ENCODE data around the gene SH3BP5. TPM values are rescaled to one million over a fixed set of nuclear protein-coding genes. Genes with fewer than 3 reads are reported as not detected.

The SH3BP5 gene
- total RNA-seq, 1 donor from 2014 or later: 6.3 TPM

DNA sequence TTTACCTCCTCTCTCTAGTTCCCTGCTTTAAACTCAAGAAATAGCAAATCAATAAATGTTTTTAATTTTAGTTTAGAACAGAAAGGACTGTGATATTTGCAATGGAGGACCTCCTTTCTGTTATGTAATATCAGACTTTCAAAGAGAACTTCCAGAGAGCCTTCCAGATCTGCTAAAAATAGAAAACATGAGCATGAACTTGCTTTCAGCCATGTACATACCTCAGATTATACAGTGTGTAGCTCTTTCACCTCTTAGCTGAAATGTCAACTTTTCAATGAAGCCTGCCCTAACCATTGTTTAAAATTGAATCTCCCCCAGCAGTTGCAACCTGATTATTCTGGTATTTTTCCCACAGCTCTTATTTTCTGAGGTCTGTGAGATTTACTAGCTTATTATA is 113.7 kb downstream of the SH3BP5 start:
- DNase-seq (ENCODE audit: low read depth) (no peak), FAIRE-seq (no peak)
- Histone ChIP-seq H3K27me3 (ENCODE audit: control insufficient read depth, insufficient read depth, low read length) (no peaks in the 10 kb centered on the region), H3K36me3 (ENCODE audit: control insufficient read depth, insufficient read depth, low read length) (peaks cover 8% of the 10 kb centered on the region), H3K4me3 (ENCODE audit: low read depth, low read length) (no peak overlapping the region)
- TF ChIP-seq, protein P1, sequence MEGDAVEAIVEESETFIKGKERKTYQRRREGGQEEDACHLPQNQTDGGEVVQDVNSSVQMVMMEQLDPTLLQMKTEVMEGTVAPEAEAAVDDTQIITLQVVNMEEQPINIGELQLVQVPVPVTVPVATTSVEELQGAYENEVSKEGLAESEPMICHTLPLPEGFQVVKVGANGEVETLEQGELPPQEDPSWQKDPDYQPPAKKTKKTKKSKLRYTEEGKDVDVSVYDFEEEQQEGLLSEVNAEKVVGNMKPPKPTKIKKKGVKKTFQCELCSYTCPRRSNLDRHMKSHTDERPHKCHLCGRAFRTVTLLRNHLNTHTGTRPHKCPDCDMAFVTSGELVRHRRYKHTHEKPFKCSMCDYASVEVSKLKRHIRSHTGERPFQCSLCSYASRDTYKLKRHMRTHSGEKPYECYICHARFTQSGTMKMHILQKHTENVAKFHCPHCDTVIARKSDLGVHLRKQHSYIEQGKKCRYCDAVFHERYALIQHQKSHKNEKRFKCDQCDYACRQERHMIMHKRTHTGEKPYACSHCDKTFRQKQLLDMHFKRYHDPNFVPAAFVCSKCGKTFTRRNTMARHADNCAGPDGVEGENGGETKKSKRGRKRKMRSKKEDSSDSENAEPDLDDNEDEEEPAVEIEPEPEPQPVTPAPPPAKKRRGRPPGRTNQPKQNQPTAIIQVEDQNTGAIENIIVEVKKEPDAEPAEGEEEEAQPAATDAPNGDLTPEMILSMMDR (IDR thresholded peaks at IDR 0.05; ENCODE audit: insufficient read depth, low read length, severe bottlenecking): no peak

DNA sequence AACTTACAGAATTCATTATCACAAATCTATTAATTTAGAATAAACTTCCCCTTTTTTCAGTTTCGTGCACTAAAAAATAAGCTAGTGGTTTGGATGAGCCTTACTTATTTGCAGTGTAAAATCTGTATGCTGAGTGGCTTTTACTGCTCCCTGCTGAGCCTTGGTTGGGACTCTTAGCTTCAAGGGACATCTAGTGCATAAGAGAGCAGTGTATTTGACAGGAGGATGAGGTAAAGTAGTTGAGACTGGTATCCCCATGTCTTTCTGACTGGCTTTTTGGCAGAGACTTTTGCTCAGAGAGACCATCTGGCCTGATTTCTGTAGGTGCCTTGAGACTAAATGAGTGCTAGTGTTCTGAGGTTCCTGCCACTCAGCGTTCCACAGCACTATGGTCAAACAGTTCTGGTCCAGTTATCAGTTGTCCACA is 114.5 kb downstream of the SH3BP5 start:
- H3K36me3 ChIP-seq (ENCODE audit: control insufficient read depth, insufficient read depth, low read length): peaks cover 10% of the 10 kb centered on the region
- TF ChIP-seq, protein P1 (IDR thresholded peaks at IDR 0.05; ENCODE audit: insufficient read depth, low read length, severe bottlenecking): no peak
- no peak for FAIRE-seq
- DNase-seq (ENCODE audit: low read depth): no peak
- no peak overlapping the region for H3K4me3 ChIP-seq (ENCODE audit: low read depth, low read length)
- H3K27me3 ChIP-seq (ENCODE audit: control insufficient read depth, insufficient read depth, low read length): no peaks in the 10 kb centered on the region

DNA sequence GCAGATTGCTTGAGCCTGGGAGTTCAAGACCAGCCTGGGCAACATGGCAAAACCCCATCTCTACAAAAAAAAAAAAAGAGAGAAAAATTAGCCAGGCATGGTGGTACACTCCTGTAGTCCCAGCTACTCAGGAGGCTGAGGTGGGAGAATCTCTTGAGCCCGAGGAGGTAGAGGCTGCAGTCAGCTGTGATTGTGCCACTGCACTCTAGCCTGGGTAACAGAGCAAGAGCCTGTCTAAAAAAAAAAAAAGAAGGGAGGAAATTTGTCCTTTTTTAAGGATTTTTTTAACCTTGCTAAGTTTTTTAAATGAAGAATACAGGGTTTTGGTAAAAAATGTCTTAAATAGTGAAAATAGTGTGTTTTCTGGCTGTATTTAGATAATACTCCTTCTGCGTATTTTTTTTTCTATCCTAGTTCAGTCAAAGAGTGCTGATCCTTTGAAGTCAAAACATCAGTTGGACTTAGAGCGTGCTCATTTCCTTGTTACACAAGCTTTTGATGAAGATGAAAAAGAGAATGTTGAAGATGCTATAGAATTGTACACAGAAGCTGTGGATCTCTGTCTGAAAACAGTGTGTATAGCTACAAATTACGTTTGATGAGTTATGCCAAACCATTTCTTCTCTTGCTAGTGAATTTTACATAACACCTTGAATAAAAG is 115.2 kb downstream of the SH3BP5 start:
- FAIRE-seq: no peak

DNA sequence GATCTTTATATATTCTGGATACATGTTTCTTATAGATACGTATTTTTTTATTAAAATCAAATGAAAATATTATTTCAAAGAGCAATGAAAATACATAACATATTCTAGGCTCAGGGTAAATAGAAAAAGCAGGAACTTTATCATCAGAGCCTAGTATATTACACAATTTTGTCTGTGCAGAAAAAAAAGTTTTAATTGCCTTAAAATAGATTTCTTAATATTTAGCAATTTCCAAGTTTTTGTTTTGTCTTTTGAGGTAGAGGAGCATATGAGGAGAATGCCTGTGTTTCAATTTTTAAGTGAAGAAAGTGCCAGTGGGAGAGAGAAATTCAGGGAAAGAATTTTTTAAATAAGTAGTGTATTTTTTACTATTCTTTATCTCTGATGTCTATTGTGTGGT is 115.9 kb downstream of the SH3BP5 start:
- H3K27me3 ChIP-seq (ENCODE audit: control insufficient read depth, insufficient read depth, low read length): no peaks in the 10 kb centered on the region
- H3K4me3 ChIP-seq (ENCODE audit: low read depth, low read length): no peak overlapping the region
- peaks cover 6% of the 10 kb centered on the region for H3K36me3 ChIP-seq (ENCODE audit: control insufficient read depth, insufficient read depth, low read length)
- TF ChIP-seq, protein P1 (IDR thresholded peaks at IDR 0.05; ENCODE audit: insufficient read depth, low read length, severe bottlenecking): no peak
- no peak for FAIRE-seq
- DNase-seq (ENCODE audit: low read depth): no peak

More for the DNA sequence above, 115.2 kb downstream of the SH3BP5 start:
- Histone ChIP-seq H3K27me3 (ENCODE audit: control insufficient read depth, insufficient read depth, low read length) (no peaks in the 10 kb centered on the region), H3K36me3 (ENCODE audit: control insufficient read depth, insufficient read depth, low read length) (peaks cover 7% of the 10 kb centered on the region), H3K4me3 (ENCODE audit: low read depth, low read length) (no peak overlapping the region)
- DNase-seq (ENCODE audit: low read depth): no peak
- TF ChIP-seq, protein P1 (IDR thresholded peaks at IDR 0.05; ENCODE audit: insufficient read depth, low read length, severe bottlenecking): no peak

DNA sequence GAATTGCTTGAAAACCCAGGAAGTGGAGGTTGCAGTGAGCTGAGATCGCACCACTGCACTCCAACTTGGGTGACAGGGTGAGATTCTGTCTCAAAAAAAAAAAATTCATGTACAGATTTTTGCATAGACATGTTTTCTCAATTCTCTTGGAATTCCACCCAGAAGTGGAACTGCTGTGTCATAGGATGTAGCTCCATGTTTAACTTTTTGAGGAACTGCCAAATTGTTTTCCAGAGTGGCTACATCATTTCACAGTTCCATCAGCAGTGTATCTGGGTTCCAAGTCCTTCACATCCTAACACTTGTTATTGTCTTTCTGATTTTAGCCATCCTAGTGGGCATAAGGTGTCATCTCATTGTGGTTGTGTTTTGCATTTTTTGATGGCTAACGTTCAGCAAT is 116.4 kb downstream of the SH3BP5 start:
- DNase-seq (ENCODE audit: low read depth) (no peak), FAIRE-seq (no peak)
- no peak overlapping the region for H3K4me3 ChIP-seq (ENCODE audit: low read depth, low read length)
- TF ChIP-seq, protein P1 (IDR thresholded peaks at IDR 0.05; ENCODE audit: insufficient read depth, low read length, severe bottlenecking): no peak
- H3K27me3 ChIP-seq (ENCODE audit: control insufficient read depth, insufficient read depth, low read length): no peaks in the 10 kb centered on the region
- H3K36me3 ChIP-seq (ENCODE audit: control insufficient read depth, insufficient read depth, low read length): peaks cover 5% of the 10 kb centered on the region

DNA sequence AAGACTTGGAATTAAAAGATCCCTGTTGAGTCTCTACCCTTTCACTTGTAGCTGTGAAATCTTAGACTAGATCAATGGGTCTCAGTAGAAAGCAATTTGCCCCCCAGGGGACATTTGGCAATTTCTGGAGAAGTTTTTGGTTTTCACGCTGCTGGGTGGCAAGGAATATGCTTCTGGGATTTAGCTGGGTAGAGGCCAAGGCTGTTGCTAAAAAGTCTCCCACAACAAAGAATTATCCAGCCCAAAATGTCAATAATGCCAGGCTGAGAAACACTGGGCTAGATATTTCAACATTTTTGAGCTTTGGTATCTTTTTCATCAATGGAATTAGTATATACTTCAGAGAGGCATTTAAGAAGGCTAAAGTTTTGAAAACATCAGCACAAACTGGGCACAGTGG is 117.6 kb downstream of the SH3BP5 start:
- H3K4me3 ChIP-seq (ENCODE audit: low read depth, low read length): no peak overlapping the region
- TF ChIP-seq, protein P1 (IDR thresholded peaks at IDR 0.05; ENCODE audit: insufficient read depth, low read length, severe bottlenecking): no peak
- no peaks in the 10 kb centered on the region for H3K27me3 ChIP-seq (ENCODE audit: control insufficient read depth, insufficient read depth, low read length)
- no peak for DNase-seq (ENCODE audit: low read depth)
- H3K36me3 ChIP-seq (ENCODE audit: control insufficient read depth, insufficient read depth, low read length): peaks cover 5% of the 10 kb centered on the region
- no peak for FAIRE-seq
